Chondrocyte (in vitro differentiated cells): ENCODE results near the gene CELA1. TPM values are rescaled to one million over a fixed set of nuclear protein-coding genes. Genes with fewer than 3 reads are reported as not detected.

ENCODE experiments used
- DNase-seq: peaks from one replicate; pipeline ENCODE4 v3.0.0; 2021; ENCODE audit warnings: mixed read lengths, low spot score
- H3K27ac Mint-ChIP-seq: one replicate; pipeline ENCODE4 v1.8.0; 2021; ENCODE audit warnings: mild to moderate bottlenecking, moderate library complexity, mixed read lengths; ENCODE audit not compliant: unreplicated experiment
- H3K27me3 Mint-ChIP-seq: 2 replicates; pipeline ENCODE4 v1.8.0; 2021; ENCODE audit warnings: low read depth, mixed read lengths
- H3K36me3 Mint-ChIP-seq: 2 replicates; pipeline ENCODE4 v1.8.0; 2021; ENCODE audit warnings: low read depth, mixed read lengths
- H3K4me1 Mint-ChIP-seq: 2 replicates; pipeline ENCODE4 v1.8.0; 2021; ENCODE audit warnings: low read depth, mild to moderate bottlenecking, mixed read lengths
- H3K4me3 Mint-ChIP-seq: one replicate; pipeline ENCODE4 v1.8.0; 2021; ENCODE audit warnings: mild to moderate bottlenecking, moderate library complexity, mixed read lengths; ENCODE audit not compliant: unreplicated experiment
- H3K9me3 Mint-ChIP-seq: 2 replicates; pipeline ENCODE4 v1.8.0; 2021; ENCODE audit warnings: low read depth, mixed read lengths
- CTCF ChIP-seq: fragments of 200-600 bp; sonication (generic); IDR thresholded peaks from 2 replicates; pipeline ENCODE4 v1.5.0; 2021; ENCODE audit warnings: antibody characterized with exemption, mild to moderate bottlenecking, moderate library complexity
- total RNA-seq: library from RNA; stranded (reverse); gene quantifications from 3 replicates; pipeline ENCODE4 v1.2.1, GENCODE V29; 2021

Gene CELA1
- total RNA-seq, 1 donor from 2014 or later: not detected

GRCh38 chr12:51379571-51379970 is 33.1 kb upstream of the CELA1 start:
- Mint-ChIP-seq H3K27me3 (no peaks in the 10 kb centered on the region), H3K4me1 (peaks cover 21% of the 10 kb centered on the region), H3K36me3 (no peaks in the 10 kb centered on the region), H3K4me3 (no peak overlapping the region), H3K27ac (no peak overlapping the region), H3K9me3 (no peaks in the 10 kb centered on the region)
- DNase-seq: no peak
- TF ChIP-seq CTCF: no peak

GRCh38 chr12:51378749-51379148 is 32.3 kb upstream of the CELA1 start:
- DNase-seq: no peak
- Mint-ChIP-seq H3K27me3 (no peaks in the 10 kb centered on the region), H3K9me3 (no peaks in the 10 kb centered on the region), H3K36me3 (no peaks in the 10 kb centered on the region), H3K4me3 (no peak overlapping the region), H3K27ac (no peak overlapping the region), H3K4me1 (peaks cover 25% of the 10 kb centered on the region)
- TF ChIP-seq CTCF: no peak

- DNase-seq: no peak
- Mint-ChIP-seq H3K4me3 (no peak overlapping the region), H3K27me3 (no peaks in the 10 kb centered on the region), H3K27ac (no peak overlapping the region), H3K4me1 (peaks cover 28% of the 10 kb centered on the region), H3K36me3 (no peaks in the 10 kb centered on the region), H3K9me3 (no peaks in the 10 kb centered on the region)
- no peak for TF ChIP-seq CTCF
Measured at GRCh38 chr12:51377099-51377984, 30.9 kb upstream of the CELA1 start.

- Mint-ChIP-seq H3K27me3 (no peaks in the 10 kb centered on the region), H3K36me3 (no peaks in the 10 kb centered on the region), H3K4me1 (peaks cover 40% of the 10 kb centered on the region), H3K27ac (peak overlapping the region; percentile 68), H3K4me3 (no peak overlapping the region), H3K9me3 (no peaks in the 10 kb centered on the region)
- no peak for TF ChIP-seq CTCF
- DNase-seq: no peak
Measured at GRCh38 chr12:51374856-51375255, 28.4 kb upstream of the CELA1 start.

- TF ChIP-seq CTCF: no peak
- Mint-ChIP-seq H3K27ac (peak overlapping the region; percentile 68), H3K36me3 (no peaks in the 10 kb centered on the region)
Measured at GRCh38 chr12:51374361-51374760, 27.9 kb upstream of the CELA1 start.

More at GRCh38 chr12:51374361-51374760, 27.9 kb upstream of the CELA1 start:
- H3K9me3 Mint-ChIP-seq: no peaks in the 10 kb centered on the region
- H3K4me1 Mint-ChIP-seq: peaks cover 44% of the 10 kb centered on the region
- no peak overlapping the region for H3K4me3 Mint-ChIP-seq
- H3K27me3 Mint-ChIP-seq: no peaks in the 10 kb centered on the region
- DNase-seq: no peak
